Heart right ventricle (tissue), 16 donors: ENCODE measurements around the gene QRFP. TPM values are rescaled to one million over a fixed set of nuclear protein-coding genes. Genes with fewer than 3 reads are reported as not detected.

Source experiments
- ATAC-seq, 8 donors: fragments of 200-7000 bp; cut with Tn5 transposase; one replicate each; pipeline ENCODE4 v1.9.1; 2020; ENCODE audit warnings: mild to moderate bottlenecking in 8 of 8, moderate library complexity in 8 of 8, moderate number of reproducible peaks in 1 of 8
- DNase-seq, 2 donors: peaks; one replicate each; pipeline ENCODE4 v3.0.0-alpha.2; 2020
- H3K27ac ChIP-seq, 10 donors: fragments of 200-600 bp; sonication (generic) in 2 of 10; one replicate each; pipeline versions ENCODE4 v1.5.0 to v1.8.0; 2020 to 2022; ENCODE audit warnings: mild to moderate bottlenecking in 3 of 10
- H3K27me3 ChIP-seq, 7 donors: fragments of 200-600 bp; one replicate each; pipeline ENCODE4 v1.8.0; 2021 to 2022; ENCODE audit warnings: mild to moderate bottlenecking in 2 of 7
- H3K36me3 ChIP-seq, 9 donors: fragments of 200-600 bp; sonication (generic) in 1 of 9; one replicate each; pipeline versions ENCODE4 v1.5.0 to v1.8.0; 2020 to 2022; ENCODE audit warnings: mild to moderate bottlenecking in 2 of 9
- H3K4me1 ChIP-seq, 9 donors: fragments of 200-600 bp; sonication (generic) in 1 of 9; one replicate each; pipeline versions ENCODE4 v1.5.0 to v1.8.0; 2020 to 2022; ENCODE audit warnings: mild to moderate bottlenecking in 4 of 9
- H3K4me3 ChIP-seq, 10 donors: fragments of 200-600 bp; sonication (generic) in 2 of 10; one replicate each; pipeline versions ENCODE4 v1.5.0 to v1.8.0; 2020 to 2022; ENCODE audit warnings: mild to moderate bottlenecking in 7 of 10, moderate library complexity in 2 of 10
- H3K9me3 ChIP-seq, 11 donors: fragments of 200-600 bp in 10 of 11; sonication (generic) in 2 of 11; one replicate each; pipeline versions ENCODE4 v1.5.0 to v1.8.0; 2013 to 2022; ENCODE audit warnings: mild to moderate bottlenecking in 2 of 11, control low read depth in 1 of 11, moderate library complexity in 1 of 11
- whole genome bisulfite sequencing, 2 donors: extraction: QIAGEN DNeasy Blood & Tissue Kit; methylation state at CpG; one replicate each; pipeline ENCODE4 v1.1.7; 2013; ENCODE audit warnings: inconsistent platforms in 1 of 2; 5-methylcytosine and 5-hydroxymethylcytosine counted together
- intact Hi-C, 10 donors: fragments of 100-400 bp; cut with DNase I; formaldehyde crosslinking; loops; one replicate each; pipeline versions ENCODE4 v1.11.1 to v1.14.2; 2022
- polyA plus RNA-seq, 2 donors: library from polyadenylated mRNA; stranded (reverse); fragments of 200-250 nt; gene quantifications; one replicate each; pipeline ENCODE4 v1.2.3, GENCODE V29; 2013
- total RNA-seq, 10 donors: library from RNA; stranded (reverse); fragmentation: NEBNext Ultra II Directional in 3 of 10; extraction: Animal tissue kit (Norgen Biotek cat#: 25700) in 3 of 10; gene quantifications; one replicate each; pipeline versions ENCODE4 v1.2.1 to v1.2.4, GENCODE V29; 2021 to 2023
- TF ChIP-seq, protein P1 (sequence below), 9 donors: fragments of 200-600 bp; sonication (generic) in 2 of 9; IDR thresholded peaks; one replicate each; pipeline versions ENCODE4 v1.5.0 to v1.8.0; 2021 to 2022; ENCODE audit warnings: antibody characterized with exemption in 9 of 9, mild to moderate bottlenecking in 5 of 9, moderate library complexity in 1 of 9
- donor health status: Arrhythmogenic right ventricular cardiomyopathy.
- donor health status: ischemic (EF 13 %, LVEDD 7.1; RV severe dilation, severe dysfunction).
- donor health status: healthy with polysubstance abuse.
- donor health status: DM: no; HTN: yes; CAD: no.
- donor health status: DM: no; HTN: no; CAD: no.
- donor health status: ischemic (EF 25% LVEDD 6.9; RV normal size, moderate dysfunction).
- donor health status: ischemic (EF 25% LVEDD 5.7; RV mildly dilated, moderate dysfunction).
- donor health status: healthy.
- donor health status: DM: yes; HTN: yes; CAD: no.
- donor health status: Ischemic cardiomyopathy.
- donor health status: ischemic (EF 35%, LVEDD 5.7; RV mildly dilated, moderate dysfunction).
- donor health status: nonischemic (EF 11% LVEDD 7.7; RV severe dilation, severe dysfunction).
- donor health status: DM: yes; HTN: yes; CAD: no.
- donor health status: PGD.
- donor health status: ischemic (EF 29% LVEDD 5.4; RV normal size, mild dysfunction).
- donor health status: nonischemic (EF 23%, LVEDD 6.1; RV moderate dilation, normal function).

Gene QRFP
- total and polyA plus RNA-seq, 12 donors: 0.06 TPM; not detected in 11

GRCh38 chr9:130891688-130892476 lies 4.7 kb downstream of the QRFP start:
- Histone ChIP-seq H3K27ac (no peak overlapping the region), H3K27me3 (no peaks in the 10 kb centered on the region), H3K4me1 (peaks cover 4 to 42% (median 17%) of the 10 kb centered on the region in 9 donors), H3K9me3 (no peaks in the 10 kb centered on the region), H3K36me3 (peaks cover 0 to 65% (median 35%) of the 10 kb centered on the region in 9 donors), H3K4me3 (no peak overlapping the region)
- TF ChIP-seq, protein P1, sequence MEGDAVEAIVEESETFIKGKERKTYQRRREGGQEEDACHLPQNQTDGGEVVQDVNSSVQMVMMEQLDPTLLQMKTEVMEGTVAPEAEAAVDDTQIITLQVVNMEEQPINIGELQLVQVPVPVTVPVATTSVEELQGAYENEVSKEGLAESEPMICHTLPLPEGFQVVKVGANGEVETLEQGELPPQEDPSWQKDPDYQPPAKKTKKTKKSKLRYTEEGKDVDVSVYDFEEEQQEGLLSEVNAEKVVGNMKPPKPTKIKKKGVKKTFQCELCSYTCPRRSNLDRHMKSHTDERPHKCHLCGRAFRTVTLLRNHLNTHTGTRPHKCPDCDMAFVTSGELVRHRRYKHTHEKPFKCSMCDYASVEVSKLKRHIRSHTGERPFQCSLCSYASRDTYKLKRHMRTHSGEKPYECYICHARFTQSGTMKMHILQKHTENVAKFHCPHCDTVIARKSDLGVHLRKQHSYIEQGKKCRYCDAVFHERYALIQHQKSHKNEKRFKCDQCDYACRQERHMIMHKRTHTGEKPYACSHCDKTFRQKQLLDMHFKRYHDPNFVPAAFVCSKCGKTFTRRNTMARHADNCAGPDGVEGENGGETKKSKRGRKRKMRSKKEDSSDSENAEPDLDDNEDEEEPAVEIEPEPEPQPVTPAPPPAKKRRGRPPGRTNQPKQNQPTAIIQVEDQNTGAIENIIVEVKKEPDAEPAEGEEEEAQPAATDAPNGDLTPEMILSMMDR (IDR thresholded peaks at IDR 0.05): no peak
- intact Hi-C loops: no loop called here
- ATAC-seq (peak in 2 of 8 donors; percentile 7 to 9), DNase-seq (no peak)
- WGBS, 2 donors: 81 to 82% methylated on average over 18 of the region's 18 CpGs

DNA sequence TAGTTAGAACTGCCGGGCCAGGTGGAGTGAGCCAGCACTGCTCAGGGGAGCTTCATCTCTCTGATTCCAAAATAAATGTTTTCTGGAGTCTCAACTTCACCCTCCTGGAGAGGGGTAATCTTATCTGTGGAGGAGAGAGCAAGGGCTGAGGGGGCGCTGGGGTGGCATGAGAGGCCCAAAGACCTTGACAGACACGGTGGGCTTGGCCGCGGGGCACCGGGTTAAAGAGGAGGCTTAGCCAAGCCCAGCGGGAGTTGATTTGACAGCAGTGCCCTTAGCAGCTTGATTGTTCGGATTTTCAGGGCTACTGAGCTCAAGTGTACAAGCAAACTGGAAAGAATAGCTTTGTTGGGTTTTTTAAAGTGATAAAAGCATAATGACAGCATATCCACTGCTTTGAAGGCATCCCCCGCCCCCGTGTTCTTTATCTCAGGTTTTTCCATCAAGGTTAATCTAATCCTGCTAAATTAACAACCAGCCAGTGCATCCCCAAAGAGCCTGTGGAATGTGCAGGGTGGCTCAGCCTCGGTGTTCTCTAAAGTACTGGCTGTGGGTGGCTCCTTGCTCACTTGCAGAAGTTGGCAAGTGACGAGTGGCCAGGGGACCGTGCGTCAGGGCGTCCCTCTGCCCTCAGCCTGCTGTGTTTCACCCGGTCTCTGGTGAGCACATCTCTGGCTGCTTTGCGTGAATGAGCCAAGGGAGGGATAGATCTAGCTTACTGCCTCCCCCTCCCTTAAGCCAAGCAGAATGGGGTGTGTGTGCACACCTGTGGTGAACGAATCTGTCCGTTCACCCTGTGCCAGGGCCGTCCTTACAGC lies 5.5 kb downstream of the QRFP start:
- Histone ChIP-seq H3K36me3 (peaks cover 0 to 73% (median 42%) of the 10 kb centered on the region in 9 donors), H3K4me3 (no peak overlapping the region), H3K4me1 (peaks cover 4 to 41% (median 17%) of the 10 kb centered on the region in 9 donors), H3K27me3 (no peaks in the 10 kb centered on the region), H3K9me3 (no peaks in the 10 kb centered on the region), H3K27ac (no peak overlapping the region)
- no peak for DNase-seq
- no peak for ATAC-seq
- intact Hi-C loops: no loop called here
- TF ChIP-seq, protein P1 (IDR thresholded peaks at IDR 0.05): no peak
- WGBS, 2 donors: 85% methylated on average over 20 of the region's 20 CpGs

GRCh38 chr9:130890124-130890523 lies 6.5 kb downstream of the QRFP start:
- H3K27ac ChIP-seq: no peak overlapping the region
- no peaks in the 10 kb centered on the region for H3K9me3 ChIP-seq
- intact Hi-C loops: no loop called here
- no peaks in the 10 kb centered on the region for H3K27me3 ChIP-seq
- DNase-seq (no peak), ATAC-seq (no peak)
- peaks cover 4 to 31% (median 12%) of the 10 kb centered on the region in 9 donors for H3K4me1 ChIP-seq
- TF ChIP-seq, protein P1 (IDR thresholded peaks at IDR 0.05): no peak
- peaks cover under 1 to 83% (median 51%) of the 10 kb centered on the region in 9 donors for H3K36me3 ChIP-seq
- H3K4me3 ChIP-seq: no peak overlapping the region
- 78 to 86% methylated on average over 9 of the region's 9 CpGs for WGBS, 2 donors

- DNase-seq (no peak), ATAC-seq (no peak)
- no peaks in the 10 kb centered on the region for H3K9me3 ChIP-seq
- TF ChIP-seq, protein P1 (IDR thresholded peaks at IDR 0.05): no peak
- 88 to 92% methylated on average over 22 of the region's 22 CpGs for WGBS, 2 donors
- no peaks in the 10 kb centered on the region for H3K27me3 ChIP-seq
- peaks cover 0 to 15% (median 3%) of the 10 kb centered on the region in 9 donors for H3K4me1 ChIP-seq
- peaks cover 5 to 97% (median 63%) of the 10 kb centered on the region in 9 donors for H3K36me3 ChIP-seq
- intact Hi-C loops: no loop called here
- no peak overlapping the region for H3K27ac ChIP-seq
- H3K4me3 ChIP-seq: no peak overlapping the region
These were observed 8.3 kb downstream of the QRFP start for GRCh38 chr9:130888146-130888885.
